B cell (primary cell): ENCODE results near the gene GRID1.

Source experiments
- EZH2 ChIP-seq: IDR thresholded peaks from 2 replicates; pipeline ENCODE4 v1.6.1; 2012; ENCODE audit warnings: borderline replicate concordance, low read depth, mild to moderate bottlenecking, moderate library complexity, low read length; ENCODE audit not compliant: insufficient read depth, poor library complexity, severe bottlenecking
- TF ChIP-seq, protein P1 (sequence below): fragments of 200-600 bp; IDR thresholded peaks from one replicate; pipeline ENCODE4 v1.8.0; 2022; ENCODE audit warnings: antibody characterized with exemption, mild to moderate bottlenecking

DNA sequence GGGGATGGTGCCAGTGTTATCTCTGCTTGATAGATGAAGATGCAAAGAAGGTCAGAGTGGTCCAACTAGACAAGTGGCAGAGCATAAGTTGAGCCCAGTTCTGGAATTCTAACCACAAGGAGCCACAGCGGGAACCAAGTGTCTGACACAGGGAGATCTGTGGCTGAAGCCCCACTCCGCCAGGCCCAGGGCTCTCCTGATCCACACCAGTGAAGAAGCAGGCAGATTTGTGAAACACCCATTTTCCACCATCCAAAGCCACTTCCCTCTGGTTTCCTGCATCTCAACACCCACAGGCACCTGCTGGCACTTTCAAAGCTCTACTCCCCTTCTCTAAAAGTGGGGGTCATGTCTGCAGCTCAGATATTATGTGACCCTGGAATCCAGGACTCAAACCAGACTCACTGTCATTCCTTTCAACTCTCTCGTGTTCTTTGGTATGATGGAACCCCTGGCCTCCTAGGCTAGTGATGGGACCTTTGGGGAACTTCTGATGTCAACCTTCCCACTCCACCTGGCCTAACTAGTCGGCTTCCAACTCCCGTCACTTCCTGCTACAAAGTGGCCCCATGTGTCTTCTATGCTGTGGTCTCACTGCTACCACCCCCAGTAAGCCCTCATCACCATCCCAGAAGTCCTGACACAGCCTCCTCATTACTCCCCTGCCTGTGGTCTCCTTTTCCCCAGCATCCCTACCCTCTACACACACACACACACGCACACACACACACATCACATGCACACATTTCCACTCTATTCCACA lies 177.6 kb downstream of the GRID1 start:
- TF ChIP-seq, protein P1, sequence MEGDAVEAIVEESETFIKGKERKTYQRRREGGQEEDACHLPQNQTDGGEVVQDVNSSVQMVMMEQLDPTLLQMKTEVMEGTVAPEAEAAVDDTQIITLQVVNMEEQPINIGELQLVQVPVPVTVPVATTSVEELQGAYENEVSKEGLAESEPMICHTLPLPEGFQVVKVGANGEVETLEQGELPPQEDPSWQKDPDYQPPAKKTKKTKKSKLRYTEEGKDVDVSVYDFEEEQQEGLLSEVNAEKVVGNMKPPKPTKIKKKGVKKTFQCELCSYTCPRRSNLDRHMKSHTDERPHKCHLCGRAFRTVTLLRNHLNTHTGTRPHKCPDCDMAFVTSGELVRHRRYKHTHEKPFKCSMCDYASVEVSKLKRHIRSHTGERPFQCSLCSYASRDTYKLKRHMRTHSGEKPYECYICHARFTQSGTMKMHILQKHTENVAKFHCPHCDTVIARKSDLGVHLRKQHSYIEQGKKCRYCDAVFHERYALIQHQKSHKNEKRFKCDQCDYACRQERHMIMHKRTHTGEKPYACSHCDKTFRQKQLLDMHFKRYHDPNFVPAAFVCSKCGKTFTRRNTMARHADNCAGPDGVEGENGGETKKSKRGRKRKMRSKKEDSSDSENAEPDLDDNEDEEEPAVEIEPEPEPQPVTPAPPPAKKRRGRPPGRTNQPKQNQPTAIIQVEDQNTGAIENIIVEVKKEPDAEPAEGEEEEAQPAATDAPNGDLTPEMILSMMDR: no peak
- no peak for TF ChIP-seq EZH2
